HEK293 (cell line): ENCODE measurements around the gene LAMB2.
A peak's percentile ranks its signal among the peaks of the same experiment; 100 is the strongest.

ENCODE experiments used
- CTCF ChIA-PET: fragments of 350-600 bp; formaldehyde crosslinking; extraction: SDS; loops from one replicate; lab custom pipeline; 2021; ENCODE audit warnings: antibody characterized with exemption; lab: Yijun Ruan, JAX
- POLR2A ChIA-PET: fragments of 300-600 bp; formaldehyde crosslinking; extraction: SDS; loops from one replicate; lab custom pipeline; 2020; ENCODE audit warnings: antibody characterized with exemption, inconsistent platforms; lab: Yijun Ruan, JAX
- H3K27ac ChIP-seq: fragments of 200-500 bp; sonication (Bioruptor generic); 2 replicates; pipeline ENCODE4 v1.5.1; 2014; ENCODE audit warnings: low read depth, low read length, control low read depth, inconsistent platforms; ENCODE audit errors: extremely low read depth
- H3K36me3 ChIP-seq, 2 experiments: fragments of 200-500 bp in 1 of 2; sonication (Bioruptor generic) in 1 of 2; 1 replicate in 1 of 2; 2 replicates in 1 of 2; pipeline ENCODE4 v1.5.1; 2014 to 2017; ENCODE audit warnings: inconsistent platforms in 2 of 2, low read length in 2 of 2; ENCODE audit not compliant: control insufficient read depth in 2 of 2, insufficient read depth in 1 of 2
- H3K4me1 ChIP-seq: fragments of 200-500 bp; sonication (Bioruptor generic); 2 replicates; pipeline ENCODE4 v1.5.1; 2014; ENCODE audit warnings: mild to moderate bottlenecking, low read length, inconsistent platforms; ENCODE audit not compliant: control insufficient read depth, insufficient read depth
- H3K4me3 ChIP-seq: 2 replicates; pipeline ENCODE4 v1.5.1; 2011; ENCODE audit warnings: low read depth, mild to moderate bottlenecking, control low read depth, low read length, moderate library complexity
- H3K9me3 ChIP-seq: fragments of 200-500 bp; sonication (Bioruptor generic); 2 replicates; pipeline ENCODE4 v1.5.1; 2014; ENCODE audit warnings: low read depth, low read length, inconsistent platforms; ENCODE audit not compliant: control insufficient read depth, insufficient read depth
- BCL11A ChIP-seq: fragments of 450-650 bp; formaldehyde crosslinking; IDR thresholded peaks from 2 replicates; pipeline ENCODE4 v1.5.1; 2016; ENCODE audit warnings: low read depth, missing biosample characterization, missing genetic modification characterization
- HOXC10 ChIP-seq: sonication (generic); formaldehyde crosslinking; IDR thresholded peaks from 2 replicates; pipeline ENCODE4 v1.8.1; 2023; ENCODE audit warnings: mild to moderate bottlenecking, missing genetic modification reagents
- IKZF3 ChIP-seq: fragments of 450-650 bp; IDR thresholded peaks from 2 replicates; pipeline ENCODE4 v1.5.0; 2018; ENCODE audit warnings: missing biosample characterization, mild to moderate bottlenecking, missing genetic modification characterization, moderate library complexity
- INSM2 ChIP-seq: fragments of 450-650 bp; formaldehyde crosslinking; IDR thresholded peaks from 2 replicates; pipeline ENCODE4 v1.5.1; 2016; ENCODE audit warnings: missing biosample characterization, missing genetic modification characterization
- KLF9 ChIP-seq: fragments of 450-650 bp; formaldehyde crosslinking; IDR thresholded peaks from 2 replicates; pipeline ENCODE4 v1.5.1; 2016; ENCODE audit warnings: missing biosample characterization, missing genetic modification characterization, low read depth
- MEIS1 ChIP-seq: sonication (generic); formaldehyde crosslinking; IDR thresholded peaks from 2 replicates; pipeline ENCODE4 v1.8.1; 2022; ENCODE audit warnings: missing genetic modification reagents, mild to moderate bottlenecking, borderline replicate concordance
- PBX3 ChIP-seq: sonication (generic); formaldehyde crosslinking; IDR thresholded peaks from 2 replicates; pipeline ENCODE4 v1.8.1; 2022; ENCODE audit warnings: mild to moderate bottlenecking, moderate library complexity, missing genetic modification reagents
- SP7 ChIP-seq: fragments of 450-650 bp; formaldehyde crosslinking; IDR thresholded peaks from 2 replicates; pipeline ENCODE4 v1.5.1; 2016; ENCODE audit warnings: missing biosample characterization, missing genetic modification characterization
- ZEB2 ChIP-seq: fragments of 450-650 bp; formaldehyde crosslinking; IDR thresholded peaks from 2 replicates; pipeline ENCODE4 v1.5.1; 2016; ENCODE audit warnings: missing biosample characterization, missing genetic modification characterization
- ZFP37 ChIP-seq: fragments of 450-650 bp; formaldehyde crosslinking; IDR thresholded peaks from 2 replicates; pipeline ENCODE4 v1.5.1; 2016; ENCODE audit warnings: missing biosample characterization, missing genetic modification characterization
- ZNF23 ChIP-seq: fragments of 450-650 bp; formaldehyde crosslinking; IDR thresholded peaks from 2 replicates; pipeline ENCODE4 v1.5.1; 2016; ENCODE audit warnings: missing biosample characterization, missing genetic modification characterization, borderline replicate concordance
- ZNF311 ChIP-seq: fragments of 450-650 bp; formaldehyde crosslinking; IDR thresholded peaks from 2 replicates; pipeline ENCODE4 v1.5.1; 2017; ENCODE audit warnings: missing biosample characterization, missing genetic modification characterization, borderline replicate concordance
- ZNF366 ChIP-seq: fragments of 450-650 bp; formaldehyde crosslinking; conservative IDR thresholded peaks from 2 replicates; pipeline ENCODE4 v1.5.1; 2016; ENCODE audit warnings: missing biosample characterization, missing genetic modification characterization
- ZNF660 ChIP-seq: fragments of 450-650 bp; IDR thresholded peaks from 2 replicates; pipeline ENCODE4 v1.5.1; 2018; ENCODE audit warnings: missing biosample characterization, mild to moderate bottlenecking, missing genetic modification characterization
- ZNF768 ChIP-seq: fragments of 450-650 bp; formaldehyde crosslinking; IDR thresholded peaks from 2 replicates; pipeline ENCODE4 v1.5.1; 2018; ENCODE audit warnings: missing biosample characterization, mild to moderate bottlenecking, missing genetic modification characterization
- ZSCAN18 ChIP-seq: fragments of 450-650 bp; formaldehyde crosslinking; IDR thresholded peaks from 2 replicates; pipeline ENCODE4 v1.5.1; 2016; ENCODE audit warnings: missing biosample characterization, missing genetic modification characterization
- ZSCAN4 ChIP-seq: fragments of 450-650 bp; formaldehyde crosslinking; IDR thresholded peaks from 2 replicates; pipeline ENCODE4 v1.5.1; 2017; ENCODE audit warnings: missing biosample characterization, missing genetic modification characterization
- TF ChIP-seq, protein P1 (sequence below): fragments of 450-650 bp; formaldehyde crosslinking; IDR thresholded peaks from 2 replicates; pipeline ENCODE4 v1.5.1; 2017; ENCODE audit warnings: missing biosample characterization, missing genetic modification characterization
- TF ChIP-seq, protein P2 (sequence below): fragments of 450-650 bp; formaldehyde crosslinking; IDR thresholded peaks from 2 replicates; pipeline ENCODE4 v1.5.1; 2016; ENCODE audit warnings: missing biosample characterization, missing genetic modification characterization

The LAMB2 gene

DNA sequence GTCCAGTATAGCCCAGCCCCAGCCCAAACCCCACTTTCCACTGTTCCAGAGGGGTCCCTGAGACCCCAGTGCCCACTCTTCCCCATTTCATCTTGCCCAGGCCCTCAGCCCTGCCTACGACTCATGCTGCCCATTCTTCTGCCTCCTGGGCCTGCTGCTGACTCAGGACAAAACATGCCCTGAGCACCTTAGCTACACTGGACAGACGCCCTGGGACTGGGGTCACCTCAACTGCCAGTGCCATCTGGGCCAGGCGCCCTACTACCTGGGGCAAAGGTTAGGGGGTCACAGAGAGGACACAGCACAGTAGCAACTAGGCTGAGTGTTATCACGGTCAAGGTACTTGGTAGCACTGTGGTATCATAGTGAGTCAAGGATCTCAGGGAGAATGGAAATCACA is 2.6 kb upstream of the LAMB2 start:
- H3K4me3 ChIP-seq, result no peak overlapping the region
- H3K36me3 ChIP-seq, result peaks cover 0 to 13% of the 10 kb centered on the region in 2 experiments; a peak in 1 of 3 replicates
- H3K9me3 ChIP-seq, result no peaks in the 10 kb centered on the region
- ChIA-PET CTCF (interaction anchor here (0.6 kb wide), 1 partner anchor 246 kb away, joined by 3 read pairs; no protein-coding TSS in a partner anchor), POLR2A (no interaction called here)
- TF ChIP-seq ZNF366 (no peak), ZSCAN4 (tag by site-specific recombination) (no peak), ZNF311 (tag by site-specific recombination) (no peak), ZNF23 (tag by site-specific recombination) (no peak)
- TF ChIP-seq, protein P1, sequence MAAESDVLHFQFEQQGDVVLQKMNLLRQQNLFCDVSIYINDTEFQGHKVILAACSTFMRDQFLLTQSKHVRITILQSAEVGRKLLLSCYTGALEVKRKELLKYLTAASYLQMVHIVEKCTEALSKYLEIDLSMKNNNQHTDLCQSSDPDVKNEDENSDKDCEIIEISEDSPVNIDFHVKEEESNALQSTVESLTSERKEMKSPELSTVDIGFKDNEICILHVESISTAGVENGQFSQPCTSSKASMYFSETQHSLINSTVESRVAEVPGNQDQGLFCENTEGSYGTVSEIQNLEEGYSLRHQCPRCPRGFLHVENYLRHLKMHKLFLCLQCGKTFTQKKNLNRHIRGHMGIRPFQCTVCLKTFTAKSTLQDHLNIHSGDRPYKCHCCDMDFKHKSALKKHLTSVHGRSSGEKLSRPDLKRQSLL (tag by site-specific recombination), result no peak
- H3K27ac ChIP-seq, result no peak overlapping the region
- no peaks in the 10 kb centered on the region; the same call in 1 of the 2 replicates for H3K4me1 ChIP-seq

GRCh38 chr3:49134471-49135265 is 1.8 kb upstream of the LAMB2 start:
- CTCF ChIA-PET, result interaction anchor here (0.5 to 0.7 kb wide), 4 partner anchors 32 to 1432 kb away, joined by 3 read pairs; no protein-coding TSS in a partner anchor
- Histone ChIP-seq H3K27ac (no peak overlapping the region), H3K4me1 (no peaks in the 10 kb centered on the region; the same call in 1 of the 2 replicates), H3K36me3 (peaks cover 0 to 21% of the 10 kb centered on the region in 2 experiments; a peak in 1 of 3 replicates), H3K4me3 (no peak overlapping the region), H3K9me3 (no peaks in the 10 kb centered on the region)
- TF ChIP-seq BCL11A (tag by site-specific recombination) (no peak), PBX3 (CRISPR knock-in tag) (no peak)
- POLR2A ChIA-PET, result interaction anchor here (1.9 kb wide), 1 partner anchor 41 kb away, joined by 8 read pairs; the partner anchor contains the start of gene QRICH1

DNA sequence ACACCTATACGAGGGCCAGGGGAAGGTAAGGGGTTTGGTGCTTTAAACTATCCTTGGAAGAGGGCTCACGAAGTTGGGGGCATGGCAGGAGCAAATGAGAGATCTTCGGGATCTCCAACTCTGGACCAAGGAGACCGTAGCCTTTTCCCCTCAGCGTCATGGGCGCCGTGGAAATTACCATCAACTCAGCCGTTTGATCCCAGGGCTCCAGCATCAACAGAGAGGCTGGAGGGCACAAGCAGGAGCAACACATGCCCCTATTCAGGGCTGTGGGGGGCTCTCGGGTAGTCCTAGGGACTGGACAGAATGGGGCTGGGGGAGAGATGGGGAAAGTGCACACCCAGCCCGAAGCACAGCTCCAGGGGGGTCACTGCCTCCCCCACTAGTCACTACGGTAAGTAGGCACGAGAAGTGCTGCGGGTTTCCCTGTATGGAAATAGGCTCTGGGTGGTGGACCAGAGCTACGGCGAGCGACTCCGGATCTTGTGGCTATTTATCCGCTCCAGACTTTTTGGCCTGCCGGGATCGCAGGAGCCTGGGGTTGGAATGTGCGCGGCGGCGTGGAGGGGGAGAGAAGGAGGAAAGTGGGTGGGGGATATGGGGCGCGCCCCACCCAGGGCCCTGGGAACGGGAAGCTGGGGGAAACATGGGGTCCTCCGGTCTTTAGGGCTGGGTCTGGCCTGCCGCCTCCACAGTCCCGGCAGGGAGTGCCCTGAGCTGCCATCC is 539 bp upstream of the LAMB2 start:
- ChIA-PET CTCF (interaction anchor here (0.5 to 0.7 kb wide), 3 partner anchors 15 to 1433 kb away, joined by 3 to 5 read pairs (median 4); no protein-coding TSS in a partner anchor), POLR2A (interaction anchor here (0.7 to 3.4 kb wide), 8 partner anchors 12 to 336 kb away, joined by 3 to 31 read pairs (median 8); partner anchors contain the start of genes DAG1, IMPDH2, NDUFAF3 and QRICH1)
- Histone ChIP-seq H3K36me3 (peaks cover 0 to 34% of the 10 kb centered on the region in 2 experiments; a peak in 1 of 3 replicates), H3K27ac (peak overlapping the region; percentile 44; the same call in 1 of the 2 replicates), H3K4me1 (no peaks in the 10 kb centered on the region; the same call in 1 of the 2 replicates), H3K9me3 (no peaks in the 10 kb centered on the region), H3K4me3 (peak overlapping the region; percentile 71)
- TF ChIP-seq SP7 (tag by site-specific recombination), result peak; percentile 22; the same call in 1 of the 2 replicates
- TF ChIP-seq MEIS1 (CRISPR knock-in tag), result no peak
- no peak for TF ChIP-seq ZSCAN18
- TF ChIP-seq, protein P2, sequence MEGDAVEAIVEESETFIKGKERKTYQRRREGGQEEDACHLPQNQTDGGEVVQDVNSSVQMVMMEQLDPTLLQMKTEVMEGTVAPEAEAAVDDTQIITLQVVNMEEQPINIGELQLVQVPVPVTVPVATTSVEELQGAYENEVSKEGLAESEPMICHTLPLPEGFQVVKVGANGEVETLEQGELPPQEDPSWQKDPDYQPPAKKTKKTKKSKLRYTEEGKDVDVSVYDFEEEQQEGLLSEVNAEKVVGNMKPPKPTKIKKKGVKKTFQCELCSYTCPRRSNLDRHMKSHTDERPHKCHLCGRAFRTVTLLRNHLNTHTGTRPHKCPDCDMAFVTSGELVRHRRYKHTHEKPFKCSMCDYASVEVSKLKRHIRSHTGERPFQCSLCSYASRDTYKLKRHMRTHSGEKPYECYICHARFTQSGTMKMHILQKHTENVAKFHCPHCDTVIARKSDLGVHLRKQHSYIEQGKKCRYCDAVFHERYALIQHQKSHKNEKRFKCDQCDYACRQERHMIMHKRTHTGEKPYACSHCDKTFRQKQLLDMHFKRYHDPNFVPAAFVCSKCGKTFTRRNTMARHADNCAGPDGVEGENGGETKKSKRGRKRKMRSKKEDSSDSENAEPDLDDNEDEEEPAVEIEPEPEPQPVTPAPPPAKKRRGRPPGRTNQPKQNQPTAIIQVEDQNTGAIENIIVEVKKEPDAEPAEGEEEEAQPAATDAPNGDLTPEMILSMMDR (tag by site-specific recombination), result 0 out of 2 replicates have a peak, but pooled peaks have one; percentile 7
- no peak for TF ChIP-seq HOXC10 (CRISPR knock-in tag)
- TF ChIP-seq ZNF768 (tag by site-specific recombination), result no peak
- TF ChIP-seq ZFP37 (tag by site-specific recombination), result no peak
- TF ChIP-seq INSM2 (tag by site-specific recombination), result 0 out of 2 replicates have a peak, but pooled peaks have one; percentile 46
- peak; percentile 58; the same call in 1 of the 2 replicates for TF ChIP-seq ZNF660 (tag by site-specific recombination)
- no peak for TF ChIP-seq ZEB2 (tag by site-specific recombination)
- TF ChIP-seq IKZF3 (tag by site-specific recombination), result peak; percentile 98
- peak; percentile 56; the same call in 1 of the 2 replicates for TF ChIP-seq KLF9 (tag by site-specific recombination)
